HG02798 (cell line): Measurements from ENCODE around the gene NPFFR2.
"Not testable (repeated sequence)": the region's sequence is repeated elsewhere in the genome, so short reads cannot be mapped to it uniquely, and the experiment has no call there.

Experiments
- ATAC-seq: cut with Tn5 transposase; IDR thresholded peaks from one replicate; pipeline ENCODE4 v1.9.1; 2021; ENCODE audit warnings: mild to moderate bottlenecking; ENCODE audit not compliant: unreplicated experiment, poor library complexity

Gene NPFFR2

GRCh38 chr4:72031868-72032608 is at the start of gene NPFFR2:
Gene NPFFR2, plus strand, starts transcription at chr4:72032000. Its CDS starts 96,592 bp downstream, at chr4:72128592.
- no peak for ATAC-seq

- no peak for ATAC-seq
Observed at GRCh38 chr4:71992571-71993312, 39.1 kb upstream of the NPFFR2 start.

GRCh38 chr4:71994559-71994958 is 37.2 kb upstream of the NPFFR2 start:
- no peak for ATAC-seq

- ATAC-seq = no peak
Observed at GRCh38 chr4:71995297-71995696, 36.5 kb upstream of the NPFFR2 start.

- no peak for ATAC-seq
Observed at GRCh38 chr4:72006586-72006985, 25.2 kb upstream of the NPFFR2 start.

- no peak for ATAC-seq
Observed at GRCh38 chr4:72011906-72012305, 19.9 kb upstream of the NPFFR2 start.

GRCh38 chr4:72016011-72016410 is 15.8 kb upstream of the NPFFR2 start:
- ATAC-seq = no peak

- ATAC-seq = no peak
Observed at GRCh38 chr4:72019688-72020087, 12.1 kb upstream of the NPFFR2 start.

GRCh38 chr4:72022553-72022952 is 9.2 kb upstream of the NPFFR2 start:
- no peak for ATAC-seq

GRCh38 chr4:72055566-72055965 is 23.8 kb downstream of the NPFFR2 start:
- ATAC-seq = no peak

GRCh38 chr4:72063726-72064125 is 31.9 kb downstream of the NPFFR2 start:
- no peak for ATAC-seq

- ATAC-seq = no peak
Observed at GRCh38 chr4:72067051-72067450, 35.3 kb downstream of the NPFFR2 start.

- no peak for ATAC-seq
Observed at GRCh38 chr4:72073816-72074215, 42.0 kb downstream of the NPFFR2 start.

- no peak for ATAC-seq
Observed at GRCh38 chr4:72076562-72076961, 44.8 kb downstream of the NPFFR2 start.

GRCh38 chr4:72077346-72077745 is 45.5 kb downstream of the NPFFR2 start:
- no peak for ATAC-seq

- peak; percentile 81 for ATAC-seq
Observed at GRCh38 chr4:72084587-72085011, 52.8 kb downstream of the NPFFR2 start.

GRCh38 chr4:72090606-72091005 is 58.8 kb downstream of the NPFFR2 start:
- not testable (repeated sequence) for ATAC-seq

GRCh38 chr4:72094059-72094797 is 62.4 kb downstream of the NPFFR2 start:
- no peak for ATAC-seq

GRCh38 chr4:72107456-72107855 is 75.7 kb downstream of the NPFFR2 start:
- no peak for ATAC-seq

GRCh38 chr4:72109364-72109763 is 77.6 kb downstream of the NPFFR2 start:
- no peak for ATAC-seq

- no peak for ATAC-seq
Observed at GRCh38 chr4:72109959-72110497, 78.2 kb downstream of the NPFFR2 start.
